AG04450 (cell line): Measurements from ENCODE around the gene ST8SIA4. TPM values are rescaled to one million over a fixed set of nuclear protein-coding genes. Genes with fewer than 3 reads are reported as not detected.

Experiments used
- CTCF ChIA-PET: fragments of 300-600, 350-600 bp; formaldehyde crosslinking; extraction: SDS; loops from one replicate; lab custom pipeline; 2022; ENCODE audit warnings: antibody characterized with exemption, inconsistent platforms; lab: Charles Lee
- POLR2A ChIA-PET: fragments of 350-600 bp; formaldehyde crosslinking; extraction: SDS; loops from one replicate; lab custom pipeline; 2021; ENCODE audit warnings: antibody characterized with exemption, inconsistent platforms; lab: Yijun Ruan, JAX
- DNase-seq: peaks from one replicate; pipeline ENCODE4 v3.0.0-alpha.2; 2011; ENCODE audit warnings: low read depth, low spot score
- H3K27ac ChIP-seq: one replicate; pipeline ENCODE4 v1.5.1; 2012; ENCODE audit warnings: low read depth, low read length, control low read depth
- H3K27me3 ChIP-seq: one replicate; pipeline ENCODE4 v1.6.0; 2012; ENCODE audit warnings: low read length; ENCODE audit not compliant: control insufficient read depth, insufficient read depth
- H3K4me3 ChIP-seq: 2 replicates; pipeline ENCODE4 v1.5.1; 2011; ENCODE audit warnings: mild to moderate bottlenecking, low read depth, low read length, control low read depth
- H3K9me3 ChIP-seq: 2 replicates; pipeline ENCODE4 v1.5.1; 2012; ENCODE audit warnings: low read length; ENCODE audit not compliant: control insufficient read depth, insufficient read depth
- polyA plus RNA-seq: library from polyadenylated mRNA; depleted of rRNA; stranded (reverse); fragments of >200 nt; gene quantifications from 2 replicates; pipeline ENCODE4 v1.2.3, GENCODE V29; 2011
- TF ChIP-seq, protein P1 (sequence below): IDR thresholded peaks from 2 replicates; pipeline ENCODE4 v1.5.1; 2011; ENCODE audit warnings: low read depth, low read length, control low read depth, inconsistent platforms

The ST8SIA4 gene
- polyA plus RNA-seq, 1 experiment = 0.02 TPM

DNA sequence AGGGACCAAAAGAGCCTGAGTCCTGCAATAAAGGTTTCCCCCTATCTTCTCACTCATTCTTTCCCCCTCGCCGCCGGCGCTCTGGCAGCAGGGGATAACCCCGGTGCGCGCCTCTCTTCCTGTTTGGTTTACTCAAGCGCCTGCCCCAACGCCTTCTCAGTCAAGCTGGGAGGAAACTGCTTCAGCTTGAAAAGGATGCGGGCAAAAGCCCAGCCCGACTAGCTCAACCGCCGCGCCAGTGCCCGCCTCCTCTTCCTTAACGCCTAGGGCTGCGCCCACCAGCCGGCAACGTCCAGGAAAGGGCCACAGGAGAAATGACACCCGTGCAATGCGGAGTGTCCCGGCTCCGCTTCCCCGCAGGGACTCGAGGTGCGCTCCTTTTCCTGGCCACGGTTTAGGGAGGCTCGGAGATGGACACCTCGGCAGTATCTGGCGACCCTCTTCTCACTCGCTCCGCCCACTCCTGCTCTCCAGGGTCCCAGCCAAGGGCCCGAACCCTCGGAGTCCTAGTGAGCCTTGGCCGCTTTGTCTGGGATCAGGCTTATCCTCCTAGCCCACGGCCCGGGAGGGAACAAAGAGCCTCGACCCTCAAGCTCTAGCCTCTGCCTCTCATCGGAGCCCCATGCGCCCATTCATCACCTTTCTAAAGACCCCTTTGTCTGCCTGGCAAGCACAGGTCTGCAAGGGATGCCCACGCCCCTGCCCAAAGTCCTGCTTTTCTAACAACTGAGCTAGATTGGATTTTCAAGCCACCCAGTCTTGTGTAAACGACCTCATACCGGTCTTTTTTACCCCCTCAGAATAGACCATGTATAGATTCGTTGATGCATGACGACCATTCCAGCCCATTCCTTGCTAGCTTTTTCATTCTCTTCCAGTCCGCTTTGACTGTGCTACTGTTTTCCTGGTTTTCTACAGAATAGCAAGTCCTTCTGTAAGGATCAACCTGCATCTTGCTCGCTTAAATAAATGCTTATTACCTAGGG is 2.0 kb downstream of the ST8SIA4 start:
- peaks cover 14% of the 10 kb centered on the region for H3K27me3 ChIP-seq
- POLR2A ChIA-PET = interaction anchor here (0.5 kb wide), 1 partner anchor 272 kb away, joined by 5 read pairs; no protein-coding TSS in a partner anchor
- DNase-seq = no peak
- CTCF ChIA-PET = interaction anchor here (0.6 to 0.9 kb wide), 2 partner anchors 49 to 777 kb away, joined by 3 read pairs; no protein-coding TSS in a partner anchor
- no peak overlapping the region for H3K27ac ChIP-seq
- peak overlapping the region; percentile 56 for H3K4me3 ChIP-seq
- H3K9me3 ChIP-seq = no peaks in the 10 kb centered on the region; the same call in 1 of the 2 replicates
- TF ChIP-seq, protein P1, sequence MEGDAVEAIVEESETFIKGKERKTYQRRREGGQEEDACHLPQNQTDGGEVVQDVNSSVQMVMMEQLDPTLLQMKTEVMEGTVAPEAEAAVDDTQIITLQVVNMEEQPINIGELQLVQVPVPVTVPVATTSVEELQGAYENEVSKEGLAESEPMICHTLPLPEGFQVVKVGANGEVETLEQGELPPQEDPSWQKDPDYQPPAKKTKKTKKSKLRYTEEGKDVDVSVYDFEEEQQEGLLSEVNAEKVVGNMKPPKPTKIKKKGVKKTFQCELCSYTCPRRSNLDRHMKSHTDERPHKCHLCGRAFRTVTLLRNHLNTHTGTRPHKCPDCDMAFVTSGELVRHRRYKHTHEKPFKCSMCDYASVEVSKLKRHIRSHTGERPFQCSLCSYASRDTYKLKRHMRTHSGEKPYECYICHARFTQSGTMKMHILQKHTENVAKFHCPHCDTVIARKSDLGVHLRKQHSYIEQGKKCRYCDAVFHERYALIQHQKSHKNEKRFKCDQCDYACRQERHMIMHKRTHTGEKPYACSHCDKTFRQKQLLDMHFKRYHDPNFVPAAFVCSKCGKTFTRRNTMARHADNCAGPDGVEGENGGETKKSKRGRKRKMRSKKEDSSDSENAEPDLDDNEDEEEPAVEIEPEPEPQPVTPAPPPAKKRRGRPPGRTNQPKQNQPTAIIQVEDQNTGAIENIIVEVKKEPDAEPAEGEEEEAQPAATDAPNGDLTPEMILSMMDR = no peak

DNA sequence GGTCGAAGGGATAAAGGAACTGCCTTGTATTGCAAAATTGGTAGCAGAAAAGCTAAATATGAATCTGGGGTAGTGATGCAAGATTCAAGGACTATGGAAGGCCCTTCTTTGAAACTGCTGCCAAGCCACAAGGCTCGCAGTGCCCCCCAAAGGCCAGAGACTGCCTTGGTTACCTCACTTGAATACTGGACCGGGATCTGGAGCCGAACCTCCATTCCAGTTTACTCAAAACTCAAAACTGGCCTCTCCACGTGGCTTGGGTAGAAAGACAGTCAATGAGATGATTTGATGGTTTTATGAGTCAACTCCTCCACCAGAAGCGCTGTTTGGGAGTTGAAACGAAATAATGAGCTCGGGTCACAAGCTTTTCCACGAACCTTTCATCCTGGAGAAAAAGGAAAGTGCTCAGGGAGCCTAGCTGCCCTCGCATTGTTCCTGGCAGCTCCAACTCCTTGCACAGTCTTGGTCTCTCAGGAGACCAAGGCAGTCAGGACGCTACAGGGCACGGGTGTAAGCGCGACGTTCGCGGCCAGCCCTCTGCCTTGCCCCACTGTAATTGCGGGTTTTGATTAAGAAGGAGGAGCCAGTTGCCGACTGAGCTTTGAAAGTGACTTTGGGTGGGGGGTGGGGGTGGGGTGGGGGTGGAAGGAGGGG is 2.8 kb downstream of the ST8SIA4 start:
- TF ChIP-seq, protein P1 = 0 out of 2 replicates have a peak, but pooled peaks have one; percentile 1
- ChIA-PET POLR2A (no interaction called here), CTCF (interaction anchor here (0.9 kb wide), 1 partner anchor 49 kb away, joined by 3 read pairs; no protein-coding TSS in a partner anchor)
- H3K27me3 ChIP-seq = peaks cover 14% of the 10 kb centered on the region
- H3K4me3 ChIP-seq = peak overlapping the region; percentile 56
- H3K9me3 ChIP-seq = no peaks in the 10 kb centered on the region; the same call in 1 of the 2 replicates
- H3K27ac ChIP-seq = no peak overlapping the region
- no peak for DNase-seq

DNA sequence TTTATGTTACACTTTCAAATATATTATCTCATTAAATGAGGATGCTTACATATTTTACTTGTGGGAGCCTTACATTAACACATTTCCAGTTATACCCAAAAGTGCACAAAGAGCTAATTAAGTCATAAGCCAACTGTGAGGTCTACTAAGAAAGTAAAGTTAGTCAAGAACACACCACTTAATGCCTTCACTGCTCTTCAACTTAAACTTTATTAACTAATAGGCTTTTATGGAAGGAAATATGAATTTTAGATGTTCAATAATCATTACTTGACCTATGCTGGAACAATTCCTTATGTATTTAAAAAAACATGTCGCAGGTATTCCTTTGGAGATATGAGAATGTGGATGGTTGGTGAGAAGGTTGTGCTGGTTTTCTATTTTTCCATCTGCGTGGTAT is 3.4 kb downstream of the ST8SIA4 start:
- Histone ChIP-seq H3K27me3 (peaks cover 14% of the 10 kb centered on the region), H3K4me3 (no peak overlapping the region), H3K9me3 (no peaks in the 10 kb centered on the region; the same call in 1 of the 2 replicates), H3K27ac (no peak overlapping the region)
- TF ChIP-seq, protein P1 = no peak
- CTCF ChIA-PET = interaction anchor here (0.5 kb wide), 1 partner anchor 71 kb away, joined by 3 read pairs; no protein-coding TSS in a partner anchor
- no peak for DNase-seq
- POLR2A ChIA-PET = no interaction called here

DNA sequence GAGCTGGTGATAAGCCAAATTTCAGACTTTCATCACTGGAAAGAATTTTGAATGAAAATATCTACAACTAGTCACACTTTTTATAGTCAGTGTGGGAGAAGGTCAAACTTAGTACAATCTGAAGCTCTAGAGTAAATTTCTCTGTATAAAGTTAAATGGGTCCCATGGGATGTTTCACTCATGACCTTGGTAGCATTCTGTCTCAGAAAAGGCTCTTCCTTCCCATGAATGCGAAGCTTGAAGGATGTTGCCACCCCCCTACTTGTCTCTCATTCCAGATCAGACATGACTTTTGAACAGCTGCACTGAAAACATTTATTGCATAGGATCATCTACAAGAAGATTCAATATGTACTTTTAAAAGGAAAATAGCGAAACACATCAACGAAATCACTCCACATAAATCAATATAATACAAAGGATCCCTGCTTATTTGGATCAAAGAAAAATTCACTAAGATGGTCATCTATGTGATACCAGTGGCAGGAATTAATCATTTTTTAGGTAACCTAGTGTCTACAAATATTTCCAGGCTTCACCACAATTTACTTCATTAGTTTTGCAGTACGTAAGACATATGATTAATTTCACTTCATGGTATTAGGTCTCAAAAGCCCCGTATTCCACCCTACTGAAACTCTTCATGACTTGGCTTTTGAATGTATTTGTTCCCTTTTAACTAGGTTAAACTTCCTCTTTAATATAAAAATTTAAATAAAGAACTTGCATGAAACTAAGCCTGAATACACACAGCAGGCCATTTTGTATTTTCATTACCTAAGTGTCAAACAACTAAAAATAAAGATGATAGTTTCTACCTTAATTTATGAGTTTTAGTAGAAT is 4.4 kb downstream of the ST8SIA4 start:
- POLR2A ChIA-PET = no interaction called here
- Histone ChIP-seq H3K9me3 (no peaks in the 10 kb centered on the region; the same call in 1 of the 2 replicates), H3K27ac (no peak overlapping the region), H3K27me3 (peaks cover 4% of the 10 kb centered on the region), H3K4me3 (no peak overlapping the region)
- CTCF ChIA-PET = interaction anchor here (0.5 kb wide), 1 partner anchor 70 kb away, joined by 3 read pairs; no protein-coding TSS in a partner anchor
- TF ChIP-seq, protein P1 = no peak
- no peak for DNase-seq
